Gastroesophageal sphincter (tissue), 3 donors: ENCODE data around the gene CALHM1.

Source experiments
- CTCF ChIP-seq, 4 experiments: fragments of 200-600 bp in 2 of 4; fragments of 450-650 bp in 2 of 4; sonication (generic) in 1 of 4; IDR thresholded peaks; one replicate each; pipeline ENCODE4 v1.5.1; 2017 to 2019; ENCODE audit warnings: antibody characterized with exemption in 4 of 4, mild to moderate bottlenecking in 2 of 4, moderate library complexity in 2 of 4
- POLR2A ChIP-seq, 2 donors: fragments of 450-650 bp; IDR thresholded peaks; one replicate each; pipeline ENCODE4 v1.6.1; 2017; ENCODE audit warnings: antibody characterized with exemption in 2 of 2, mild to moderate bottlenecking in 2 of 2, moderate library complexity in 1 of 2

GRCh38 chr10:103428989-103429643 is 29.6 kb downstream of the CALHM1 start:
- TF ChIP-seq CTCF (IDR thresholded peaks at IDR 0.05) (no peak), POLR2A (IDR thresholded peaks at IDR 0.05) (no peak)
